ENCODE measurements around the gene DVL1.
"Not testable (repeated sequence)": the region's sequence is repeated elsewhere in the genome, so short reads cannot be mapped to it uniquely, and the experiment has no call there.

Gene DVL1

GRCh38 chr1:1349256-1350012 is at the start of gene DVL1:
Gene DVL1, minus strand, starts transcription at chr1:1349418. Its CDS starts 353 bp downstream, at chr1:1349065.
- DNase-seq = no peak

- no peak for DNase-seq
Measured at GRCh38 chr1:1398677-1399186, 49.5 kb upstream of the DVL1 start.

GRCh38 chr1:1397839-1398523 is 48.8 kb upstream of the DVL1 start:
- peak; percentile 59 for DNase-seq

- no peak for DNase-seq
Measured at GRCh38 chr1:1395166-1395565, 45.9 kb upstream of the DVL1 start.

- DNase-seq = no peak
Measured at GRCh38 chr1:1394116-1394515, 44.9 kb upstream of the DVL1 start.

- no peak for DNase-seq
Measured at GRCh38 chr1:1393428-1393827, 44.2 kb upstream of the DVL1 start.

GRCh38 chr1:1393014-1393413 is 43.8 kb upstream of the DVL1 start:
- no peak for DNase-seq

GRCh38 chr1:1391225-1391624 is 42.0 kb upstream of the DVL1 start:
- no peak for DNase-seq

GRCh38 chr1:1390675-1391074 is 41.5 kb upstream of the DVL1 start:
- DNase-seq = no peak

- DNase-seq = no peak
Measured at GRCh38 chr1:1388078-1388472, 38.9 kb upstream of the DVL1 start.

- DNase-seq = no peak
Measured at GRCh38 chr1:1387098-1388077, 38.2 kb upstream of the DVL1 start.

GRCh38 chr1:1385931-1386330 is 36.7 kb upstream of the DVL1 start:
- DNase-seq = no peak

GRCh38 chr1:1385339-1385738 is 36.1 kb upstream of the DVL1 start:
- not testable (repeated sequence) for DNase-seq

GRCh38 chr1:1381294-1381693 is 32.1 kb upstream of the DVL1 start:
- no peak for DNase-seq

- no peak for DNase-seq
Measured at GRCh38 chr1:1380860-1381259, 31.6 kb upstream of the DVL1 start.

GRCh38 chr1:1377540-1378205 is 28.5 kb upstream of the DVL1 start:
- DNase-seq = no peak

GRCh38 chr1:1376551-1377226 is 27.5 kb upstream of the DVL1 start:
- no peak for DNase-seq

GRCh38 chr1:1374929-1375662 is 25.9 kb upstream of the DVL1 start, which contains the start of gene AURKAIP1:
Gene AURKAIP1, minus strand, starts transcription at chr1:1375207. Its CDS starts 451 bp downstream, at chr1:1374756.
- peak; percentile 100 for DNase-seq

GRCh38 chr1:1374589-1374928 is 25.3 kb upstream of the DVL1 start:
- no peak for DNase-seq

GRCh38 chr1:1373815-1374588 is 24.8 kb upstream of the DVL1 start:
- DNase-seq = no peak

Measured in MV-4-11 (cell line).